ENCODE data around the gene MIX23. TPM values are rescaled to one million over a fixed set of nuclear protein-coding genes. Genes with fewer than 3 reads are reported as not detected.

The MIX23 gene
- total and polyA plus RNA-seq, 2 of the 4 experiments (the other 2 are of a cell fraction), result 10.0 to 26.7 TPM

DNA sequence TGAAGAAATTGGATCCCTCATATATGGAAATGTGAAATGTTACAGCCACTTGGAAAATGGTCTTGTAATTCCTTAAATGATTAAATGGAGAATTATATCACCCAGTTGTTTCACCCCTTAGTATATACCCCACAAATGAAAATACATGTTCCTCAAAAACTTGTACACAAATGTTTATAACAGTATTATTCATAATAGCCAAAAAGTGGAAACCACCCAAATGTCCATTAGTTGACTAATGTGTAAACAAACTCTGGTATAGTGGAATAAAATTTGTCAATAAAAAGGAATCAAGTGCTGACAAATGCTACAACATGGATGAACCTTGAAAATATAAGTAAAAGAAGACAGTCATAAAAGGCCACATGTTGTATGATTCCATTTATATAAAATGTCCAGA lies 13.5 kb upstream of the MIX23 start:
- POLR2A ChIA-PET (ENCODE audit: unreplicated experiment), result no interaction called here
- Histone ChIP-seq H3K27me3 (ENCODE audit: control insufficient read depth, insufficient read depth, low read length) (no peaks in the 10 kb centered on the region), H4K5ac (ENCODE audit: low read depth, low read length) (no peak overlapping the region), H3K36me3 (ENCODE audit: control insufficient read depth, insufficient read depth, low read length) (no peaks in the 10 kb centered on the region; the same call in 1 of the 2 replicates), H3K79me1 (ENCODE audit: low read depth in 1 of 2, low read length in 2 of 2) (no peaks in the 10 kb centered on the region; a peak in 1 of 4 replicates), H3K23ac (ENCODE audit: low read depth, low read length) (no peak overlapping the region), H2AK9ac (replicated peaks; ENCODE audit: low read depth, low read length, poor library complexity) (no peak overlapping the region), H3K18ac (ENCODE audit: low read depth, low read length) (no peak overlapping the region), H2AFZ (replicated peaks; ENCODE audit: low read length, poor library complexity) (no peak overlapping the region), H3K56ac (ENCODE audit: extremely low read depth, insufficient read depth, low read length) (no peak overlapping the region), H3K9me3 (ENCODE audit: control insufficient read depth, insufficient read depth, low read length) (no peaks in the 10 kb centered on the region), H4K20me1 (ENCODE audit: insufficient read depth, low read length) (no peaks in the 10 kb centered on the region), H4K8ac (ENCODE audit: low read depth in 2 of 2, low read length in 2 of 2) (no peak overlapping the region), H3K14ac (replicated peaks; ENCODE audit: low read depth, low read length) (no peak overlapping the region), H3K27ac (ENCODE audit: insufficient read depth, low read length) (no peak overlapping the region), H3K4me1 (ENCODE audit: control insufficient read depth, insufficient read depth, low read length) (peaks cover 5% of the 10 kb centered on the region), H3K4ac (ENCODE audit: low read depth, low read length) (no peak overlapping the region), H3K9ac (ENCODE audit: low read depth, low read length) (no peak overlapping the region), H2BK120ac (ENCODE audit: low read depth, low read length) (no peak overlapping the region), H3K4me2 (ENCODE audit: low read depth, low read length) (no peak overlapping the region), H2BK20ac (ENCODE audit: low read depth, low read length) (no peak overlapping the region), H4K91ac (ENCODE audit: insufficient read depth, low read depth, low read length) (no peak overlapping the region), H2AK5ac (ENCODE audit: low read depth, low read length) (no peak overlapping the region), H3K4me3 (ENCODE audit: insufficient read depth, low read depth, low read length) (no peak overlapping the region), H2BK15ac (ENCODE audit: low read depth, low read length) (no peak overlapping the region), H3K9me1 (ENCODE audit: insufficient read depth, low read length) (no peaks in the 10 kb centered on the region), H2BK5ac (ENCODE audit: low read depth, low read length, poor library complexity, severe bottlenecking) (no peak overlapping the region)
- TF ChIP-seq MAZ (IDR thresholded peaks at IDR 0.05; ENCODE audit: borderline replicate concordance, low read depth, low read length) (no peak), BHLHE40 (IDR thresholded peaks at IDR 0.05; ENCODE audit: low read depth, low read length) (no peak), RAD21 (IDR thresholded peaks at IDR 0.05; ENCODE audit: low read length) (no peak), CEBPB (IDR thresholded peaks at IDR 0.05; ENCODE audit: low read depth, low read length) (no peak), RCOR1 (IDR thresholded peaks at IDR 0.05; ENCODE audit: insufficient replicate concordance, low read length) (no peak), FOS (IDR thresholded peaks at IDR 0.05; ENCODE audit: low read depth, low read length) (no peak), NFE2L2 (IDR thresholded peaks at IDR 0.05; ENCODE audit: low read depth, low read length) (no peak), RFX5 (IDR thresholded peaks at IDR 0.05; ENCODE audit: low read depth, low read length) (no peak), MXI1 (IDR thresholded peaks at IDR 0.05; ENCODE audit: borderline replicate concordance, low read depth, low read length) (no peak), POLR2A (IDR thresholded peaks at IDR 0.05; ENCODE audit: low read depth, low read length) (no peak), CHD1 (IDR thresholded peaks at IDR 0.05; ENCODE audit: low read depth, low read length) (no peak), MAFK (IDR thresholded peaks at IDR 0.05; ENCODE audit: low read depth, low read length) (no peak), SMC3 (IDR thresholded peaks at IDR 0.05; ENCODE audit: low read depth, low read length) (no peak)
- TF ChIP-seq, protein P1, sequence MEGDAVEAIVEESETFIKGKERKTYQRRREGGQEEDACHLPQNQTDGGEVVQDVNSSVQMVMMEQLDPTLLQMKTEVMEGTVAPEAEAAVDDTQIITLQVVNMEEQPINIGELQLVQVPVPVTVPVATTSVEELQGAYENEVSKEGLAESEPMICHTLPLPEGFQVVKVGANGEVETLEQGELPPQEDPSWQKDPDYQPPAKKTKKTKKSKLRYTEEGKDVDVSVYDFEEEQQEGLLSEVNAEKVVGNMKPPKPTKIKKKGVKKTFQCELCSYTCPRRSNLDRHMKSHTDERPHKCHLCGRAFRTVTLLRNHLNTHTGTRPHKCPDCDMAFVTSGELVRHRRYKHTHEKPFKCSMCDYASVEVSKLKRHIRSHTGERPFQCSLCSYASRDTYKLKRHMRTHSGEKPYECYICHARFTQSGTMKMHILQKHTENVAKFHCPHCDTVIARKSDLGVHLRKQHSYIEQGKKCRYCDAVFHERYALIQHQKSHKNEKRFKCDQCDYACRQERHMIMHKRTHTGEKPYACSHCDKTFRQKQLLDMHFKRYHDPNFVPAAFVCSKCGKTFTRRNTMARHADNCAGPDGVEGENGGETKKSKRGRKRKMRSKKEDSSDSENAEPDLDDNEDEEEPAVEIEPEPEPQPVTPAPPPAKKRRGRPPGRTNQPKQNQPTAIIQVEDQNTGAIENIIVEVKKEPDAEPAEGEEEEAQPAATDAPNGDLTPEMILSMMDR (conservative IDR thresholded peaks at IDR 0.05; ENCODE audit: low read depth, low read length), result no peak
- TF ChIP-seq, protein P2, sequence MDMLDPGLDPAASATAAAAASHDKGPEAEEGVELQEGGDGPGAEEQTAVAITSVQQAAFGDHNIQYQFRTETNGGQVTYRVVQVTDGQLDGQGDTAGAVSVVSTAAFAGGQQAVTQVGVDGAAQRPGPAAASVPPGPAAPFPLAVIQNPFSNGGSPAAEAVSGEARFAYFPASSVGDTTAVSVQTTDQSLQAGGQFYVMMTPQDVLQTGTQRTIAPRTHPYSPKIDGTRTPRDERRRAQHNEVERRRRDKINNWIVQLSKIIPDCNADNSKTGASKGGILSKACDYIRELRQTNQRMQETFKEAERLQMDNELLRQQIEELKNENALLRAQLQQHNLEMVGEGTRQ (IDR thresholded peaks at IDR 0.05; ENCODE audit: low read depth, low read length), result no peak
- TF ChIP-seq, protein P3, sequence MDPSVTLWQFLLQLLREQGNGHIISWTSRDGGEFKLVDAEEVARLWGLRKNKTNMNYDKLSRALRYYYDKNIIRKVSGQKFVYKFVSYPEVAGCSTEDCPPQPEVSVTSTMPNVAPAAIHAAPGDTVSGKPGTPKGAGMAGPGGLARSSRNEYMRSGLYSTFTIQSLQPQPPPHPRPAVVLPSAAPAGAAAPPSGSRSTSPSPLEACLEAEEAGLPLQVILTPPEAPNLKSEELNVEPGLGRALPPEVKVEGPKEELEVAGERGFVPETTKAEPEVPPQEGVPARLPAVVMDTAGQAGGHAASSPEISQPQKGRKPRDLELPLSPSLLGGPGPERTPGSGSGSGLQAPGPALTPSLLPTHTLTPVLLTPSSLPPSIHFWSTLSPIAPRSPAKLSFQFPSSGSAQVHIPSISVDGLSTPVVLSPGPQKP (IDR thresholded peaks at IDR 0.05; ENCODE audit: borderline replicate concordance, low read depth, low read length), result no peak
- no TSS peak for BruUV-seq (replicated peaks)
- in situ Hi-C loops (cut with MboI; ENCODE audit: low sequenced_read_pairs) (loop anchor here (10.0 kb wide), 1 partner anchor 278 kb away; no protein-coding TSS in a partner anchor), dilution Hi-C loops (cut with HindIII; ENCODE audit: low sequenced_read_pairs, unreplicated experiment) (no loop called here), intact Hi-C loops (cut with micrococcal nuclease) (no loop called here)
- CTCF ChIA-PET, result no interaction called here
- ATAC-seq (ENCODE audit: low read depth) (no peak), DNase-seq (no peak)
